GM12865 (cell line): ENCODE data around the gene EGFL6.

ENCODE experiments used
- DNase-seq: peaks from one replicate; pipeline ENCODE4 v3.0.0; 2010; ENCODE audit warnings: low read depth
- H3K4me3 ChIP-seq: 2 replicates; pipeline ENCODE4 v1.5.1; 2011; ENCODE audit warnings: mild to moderate bottlenecking, low read depth, low read length, control low read depth
- TF ChIP-seq, protein P1 (sequence below): IDR thresholded peaks from 2 replicates; pipeline ENCODE4 v1.5.1; 2011; ENCODE audit warnings: low read length, control low read depth, low read depth, inconsistent platforms; ENCODE audit not compliant: insufficient read depth; ENCODE audit errors: missing control alignments

The EGFL6 gene

DNA sequence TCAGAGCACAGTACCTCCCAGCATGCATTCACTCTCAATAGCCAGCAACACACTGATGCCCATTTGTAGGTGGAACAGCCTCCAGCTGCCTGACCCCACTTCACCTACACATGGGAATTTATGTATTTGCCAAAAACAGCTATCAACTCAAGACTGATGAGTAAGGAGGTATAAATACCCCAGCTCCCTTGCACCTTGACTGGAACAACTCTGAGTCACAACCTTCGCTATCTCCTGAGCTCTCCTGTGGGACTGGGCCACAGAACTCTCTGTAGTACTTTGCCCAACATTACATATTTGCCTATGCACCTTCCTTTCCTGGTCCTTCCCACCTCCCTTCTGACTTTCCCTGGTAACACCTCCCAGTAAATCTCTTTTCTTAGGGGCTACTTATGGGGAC lies 16.5 kb upstream of the EGFL6 start:
- H3K4me3 ChIP-seq: no peak overlapping the region
- no peak for DNase-seq
- TF ChIP-seq, protein P1, sequence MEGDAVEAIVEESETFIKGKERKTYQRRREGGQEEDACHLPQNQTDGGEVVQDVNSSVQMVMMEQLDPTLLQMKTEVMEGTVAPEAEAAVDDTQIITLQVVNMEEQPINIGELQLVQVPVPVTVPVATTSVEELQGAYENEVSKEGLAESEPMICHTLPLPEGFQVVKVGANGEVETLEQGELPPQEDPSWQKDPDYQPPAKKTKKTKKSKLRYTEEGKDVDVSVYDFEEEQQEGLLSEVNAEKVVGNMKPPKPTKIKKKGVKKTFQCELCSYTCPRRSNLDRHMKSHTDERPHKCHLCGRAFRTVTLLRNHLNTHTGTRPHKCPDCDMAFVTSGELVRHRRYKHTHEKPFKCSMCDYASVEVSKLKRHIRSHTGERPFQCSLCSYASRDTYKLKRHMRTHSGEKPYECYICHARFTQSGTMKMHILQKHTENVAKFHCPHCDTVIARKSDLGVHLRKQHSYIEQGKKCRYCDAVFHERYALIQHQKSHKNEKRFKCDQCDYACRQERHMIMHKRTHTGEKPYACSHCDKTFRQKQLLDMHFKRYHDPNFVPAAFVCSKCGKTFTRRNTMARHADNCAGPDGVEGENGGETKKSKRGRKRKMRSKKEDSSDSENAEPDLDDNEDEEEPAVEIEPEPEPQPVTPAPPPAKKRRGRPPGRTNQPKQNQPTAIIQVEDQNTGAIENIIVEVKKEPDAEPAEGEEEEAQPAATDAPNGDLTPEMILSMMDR: no peak

- H3K4me3 ChIP-seq: no peak overlapping the region
- TF ChIP-seq, protein P1: no peak
- no peak for DNase-seq
Observed at GRCh38 chrX:13565511-13565910, 3.9 kb upstream of the EGFL6 start.

DNA sequence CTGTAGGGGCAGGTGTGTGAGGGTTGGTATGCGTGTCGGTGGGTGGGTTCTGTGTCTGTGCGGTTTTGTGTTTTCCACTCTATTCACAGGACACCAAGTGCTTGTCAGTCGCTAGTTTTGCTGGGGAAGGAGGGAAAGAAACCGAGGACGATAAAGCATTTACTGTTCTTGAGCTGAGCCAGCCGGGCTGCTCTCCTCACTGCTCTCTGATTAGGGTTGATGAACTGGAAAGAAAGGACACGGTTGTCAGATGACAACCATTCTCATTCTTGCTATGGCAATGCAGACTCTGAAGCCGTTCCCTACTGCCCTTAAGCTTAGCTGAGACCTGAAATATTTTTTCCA lies 832 bp downstream of the EGFL6 start:
- TF ChIP-seq, protein P1: no peak
- H3K4me3 ChIP-seq: no peak overlapping the region
- no peak for DNase-seq

GRCh38 chrX:13571136-13571535 lies 1.7 kb downstream of the EGFL6 start:
- H3K4me3 ChIP-seq: no peak overlapping the region

GRCh38 chrX:13574600-13574999 lies 5.2 kb downstream of the EGFL6 start:
- DNase-seq: peak; percentile 37
- TF ChIP-seq, protein P1: no peak
- H3K4me3 ChIP-seq: no peak overlapping the region

More at GRCh38 chrX:13571136-13571535, 1.7 kb downstream of the EGFL6 start:
- no peak for DNase-seq
- TF ChIP-seq, protein P1: no peak

GRCh38 chrX:13579661-13580060 lies 10.3 kb downstream of the EGFL6 start:
- TF ChIP-seq, protein P1: no peak
- H3K4me3 ChIP-seq: no peak overlapping the region
- no peak for DNase-seq

DNA sequence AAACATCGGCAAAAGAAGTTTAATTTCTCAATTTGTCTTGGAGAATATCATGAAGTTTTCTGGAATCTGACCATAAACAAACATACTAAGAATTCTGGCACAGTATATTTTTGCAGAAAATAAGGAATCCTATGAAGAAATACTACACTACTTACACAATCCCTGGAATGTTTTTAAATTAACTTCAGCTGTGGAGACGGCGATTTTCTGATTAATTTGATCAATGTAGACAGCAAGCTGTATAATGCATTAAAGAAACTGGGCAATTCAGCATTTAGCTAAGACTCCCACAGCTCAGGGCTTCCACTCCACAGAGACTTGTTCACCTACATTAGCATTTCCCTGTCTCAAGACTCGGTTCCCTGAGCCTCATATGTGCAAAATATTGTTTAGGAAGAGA lies 12.2 kb downstream of the EGFL6 start:
- DNase-seq: no peak
- TF ChIP-seq, protein P1: no peak
- H3K4me3 ChIP-seq: no peak overlapping the region
